ENCODE data around the gene CALR3. TPM values are rescaled to one million over a fixed set of nuclear protein-coding genes. Genes with fewer than 3 reads are reported as not detected.

The CALR3 gene
- total and polyA plus RNA-seq, 2 of the 13 experiments (the other 11 are each of a cell fraction or from before 2014, with no cell fraction given), result not detected

- no TSS peak for BruUV-seq (replicated peaks)
- 96% methylated on average over 26 of the region's 54 CpGs for WGBS (ENCODE audit: low lambda C conversion rate)
- Histone ChIP-seq H2AFZ (ENCODE audit: low read length) (no peak overlapping the region), H4K20me1 (ENCODE audit: insufficient read depth, low read length) (no peaks in the 10 kb centered on the region), H3K36me3 (replicated peaks in 1 of 2; ENCODE audit: control insufficient read depth in 1 of 2, insufficient read depth in 2 of 2, low read length in 2 of 2) (peaks cover 41 to 91% of the 10 kb centered on the region in 2 experiments), H3K9me3 (ENCODE audit: low read length) (no peaks in the 10 kb centered on the region), H3K4me3 (replicated peaks in 1 of 3; ENCODE audit: insufficient read depth in 1 of 3, low read depth in 2 of 3, low read length in 3 of 3) (no peak overlapping the region), H3K4me1 (ENCODE audit: insufficient read depth, low read length) (no peaks in the 10 kb centered on the region), H3K27me3 (ENCODE audit: control insufficient read depth in 1 of 2, insufficient read depth in 2 of 2, low read length in 2 of 2) (no peaks in the 10 kb centered on the region), H3K79me2 (ENCODE audit: insufficient read depth, low read length) (no peaks in the 10 kb centered on the region), H3K4me2 (ENCODE audit: low read depth, low read length) (no peak overlapping the region), H3K27ac (ENCODE audit: extremely low read length, insufficient read depth, low read length) (no peak overlapping the region), H3K9ac (ENCODE audit: insufficient read depth, low read depth, low read length) (no peak overlapping the region)
- FAIRE-seq (no peak), ATAC-seq (no peak), DNase-seq (ENCODE audit: low spot score) (no peak)
- in situ Hi-C loops (cut with HindIII; ENCODE audit: extremely low pct_ligation_motif_present, low pct_unique_long_range_greater_than_20kb) (no loop called here), intact Hi-C loops (cut with micrococcal nuclease; ENCODE audit: unreplicated experiment) (no loop called here)
- ChIA-PET CTCF (ENCODE audit: low intra/inter-chr PET ratio, low total read pairs) (no interaction called here), POLR2A (no interaction called here)
- TF ChIP-seq BRCA1 (CRISPR knock-in tag; IDR thresholded peaks at IDR 0.05) (no peak), RBFOX2 (IDR thresholded peaks at IDR 0.05; ENCODE audit: low read depth, low read length) (peak; percentile 52; the same call in 1 of the 2 replicates)
Observed at GRCh38 chr19:16524991-16525734, 29.2 kb upstream of the CALR3 start.

DNA sequence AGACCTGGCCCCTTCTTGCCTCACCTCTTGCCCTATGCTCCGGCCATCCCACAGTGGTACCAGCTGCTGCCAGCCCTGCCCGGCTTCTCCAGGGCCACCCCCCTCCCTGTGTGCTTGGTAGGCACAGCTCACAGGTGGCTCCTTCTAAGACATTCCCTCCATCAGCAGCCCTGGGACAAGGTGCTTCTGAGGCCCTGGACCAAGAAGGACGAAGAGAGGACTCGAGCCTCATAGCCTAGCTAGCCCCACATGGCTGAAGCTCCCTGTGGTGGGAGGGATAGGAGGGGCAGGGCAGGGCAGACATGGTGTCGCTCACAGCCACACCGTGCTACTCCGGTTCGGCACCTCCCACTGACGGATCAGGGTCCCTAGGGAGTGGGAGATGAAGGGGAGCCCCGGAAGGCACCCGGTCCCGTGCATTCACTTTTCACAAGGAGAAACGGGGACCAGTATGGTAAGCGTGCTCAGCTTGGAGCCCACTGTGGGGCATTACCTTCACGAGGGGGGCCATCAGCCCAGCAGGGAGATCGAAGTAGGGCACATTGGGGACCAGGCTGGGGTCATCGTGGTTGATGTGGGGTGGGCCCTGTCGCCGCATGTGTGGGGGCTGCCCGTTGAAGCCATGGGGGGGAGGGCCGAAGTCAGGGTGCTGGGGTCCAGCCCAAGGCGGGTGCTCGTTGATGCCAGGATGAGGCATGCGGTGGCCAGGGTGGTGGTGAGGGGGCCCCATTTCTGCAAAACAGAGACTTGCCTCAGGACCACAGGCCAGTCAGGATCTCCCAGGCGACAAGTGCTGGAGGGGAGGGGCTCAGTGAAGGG, 26.8 kb upstream of the CALR3 start:
- H3K9me3 ChIP-seq (ENCODE audit: low read length), result no peaks in the 10 kb centered on the region
- TF ChIP-seq MAZ (IDR thresholded peaks at IDR 0.05; ENCODE audit: borderline replicate concordance, low read depth, low read length), result no peak
- TF ChIP-seq MAZ (CRISPR knock-in tag; IDR thresholded peaks at IDR 0.05; ENCODE audit: low read depth), result no peak
- 0 out of 2 replicates have a peak, but pooled peaks have one; percentile 14 for TF ChIP-seq RBFOX2 (IDR thresholded peaks at IDR 0.05; ENCODE audit: low read depth, low read length)
- TF ChIP-seq AGO2 (optimal IDR thresholded peaks at IDR 0.05; ENCODE audit: low read depth, low read length), result peak; percentile 48
- no peaks in the 10 kb centered on the region for H3K4me1 ChIP-seq (ENCODE audit: insufficient read depth, low read length)
- intact Hi-C loops (cut with micrococcal nuclease; ENCODE audit: unreplicated experiment) (no loop called here), in situ Hi-C loops (cut with HindIII; ENCODE audit: extremely low pct_ligation_motif_present, low pct_unique_long_range_greater_than_20kb) (no loop called here)
- DNase-seq (ENCODE audit: low spot score), result no peak
- H3K27ac ChIP-seq (ENCODE audit: extremely low read length, insufficient read depth, low read length), result no peak overlapping the region
- CTCF ChIA-PET (ENCODE audit: low intra/inter-chr PET ratio, low total read pairs), result no interaction called here
- H4K20me1 ChIP-seq (ENCODE audit: insufficient read depth, low read length), result no peaks in the 10 kb centered on the region
- H3K27me3 ChIP-seq (ENCODE audit: control insufficient read depth in 1 of 2, insufficient read depth in 2 of 2, low read length in 2 of 2), result no peaks in the 10 kb centered on the region; a peak in 1 of 5 replicates
- FAIRE-seq, result no peak
- H3K4me2 ChIP-seq (ENCODE audit: low read depth, low read length), result no peak overlapping the region
- H3K79me2 ChIP-seq (ENCODE audit: insufficient read depth, low read length), result no peaks in the 10 kb centered on the region
- WGBS (ENCODE audit: low lambda C conversion rate), result 97% methylated on average over 13 of the region's 25 CpGs
- no peak overlapping the region for H3K4me3 ChIP-seq (replicated peaks in 1 of 3; ENCODE audit: insufficient read depth in 1 of 3, low read depth in 2 of 3, low read length in 3 of 3)
- POLR2A ChIA-PET, result no interaction called here
- BruUV-seq (replicated peaks), result no TSS peak
- H3K36me3 ChIP-seq (replicated peaks in 1 of 2; ENCODE audit: control insufficient read depth in 1 of 2, insufficient read depth in 2 of 2, low read length in 2 of 2), result peaks cover 43 to 92% of the 10 kb centered on the region in 2 experiments
- no peak overlapping the region for H2AFZ ChIP-seq (ENCODE audit: low read length)
- H3K9ac ChIP-seq (ENCODE audit: insufficient read depth, low read depth, low read length), result no peak overlapping the region
- ATAC-seq, result no peak
